ENCODE results near the gene SIRT2.

DNA sequence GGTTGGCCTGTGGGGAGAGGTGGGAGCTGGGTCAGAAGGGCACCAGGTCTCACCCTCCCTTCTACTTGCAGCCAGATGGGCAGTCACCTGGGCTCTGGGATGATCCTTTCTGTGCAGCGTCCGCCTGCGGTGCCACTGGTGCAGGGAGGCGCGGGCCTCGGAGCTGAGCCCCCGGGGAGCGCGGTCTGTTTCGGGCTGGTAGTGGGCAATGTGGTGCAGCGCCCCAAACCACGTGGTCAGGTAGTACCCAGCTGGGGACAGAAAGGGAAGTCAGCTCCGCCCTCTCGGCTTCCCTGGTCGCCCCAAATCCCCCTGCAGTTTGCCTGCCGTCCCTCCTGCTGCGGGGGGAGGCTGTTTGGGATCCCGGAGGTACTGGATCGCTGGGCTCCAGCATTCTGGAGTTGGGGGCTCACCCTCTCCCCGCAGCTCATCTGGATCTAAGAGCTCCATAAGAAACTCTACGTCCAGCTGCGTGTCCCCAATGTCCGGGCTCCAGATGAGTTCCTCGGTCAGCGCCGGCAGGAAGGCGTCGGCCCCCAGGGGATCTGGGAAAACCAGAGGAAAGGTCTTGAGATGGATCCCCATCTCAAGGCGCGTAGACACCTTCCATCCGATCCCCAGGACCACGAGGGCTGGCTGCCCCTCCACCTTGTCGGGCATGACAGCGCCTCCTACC, 30.1 kb downstream of the SIRT2 start:
- TF ChIP-seq, protein P1, sequence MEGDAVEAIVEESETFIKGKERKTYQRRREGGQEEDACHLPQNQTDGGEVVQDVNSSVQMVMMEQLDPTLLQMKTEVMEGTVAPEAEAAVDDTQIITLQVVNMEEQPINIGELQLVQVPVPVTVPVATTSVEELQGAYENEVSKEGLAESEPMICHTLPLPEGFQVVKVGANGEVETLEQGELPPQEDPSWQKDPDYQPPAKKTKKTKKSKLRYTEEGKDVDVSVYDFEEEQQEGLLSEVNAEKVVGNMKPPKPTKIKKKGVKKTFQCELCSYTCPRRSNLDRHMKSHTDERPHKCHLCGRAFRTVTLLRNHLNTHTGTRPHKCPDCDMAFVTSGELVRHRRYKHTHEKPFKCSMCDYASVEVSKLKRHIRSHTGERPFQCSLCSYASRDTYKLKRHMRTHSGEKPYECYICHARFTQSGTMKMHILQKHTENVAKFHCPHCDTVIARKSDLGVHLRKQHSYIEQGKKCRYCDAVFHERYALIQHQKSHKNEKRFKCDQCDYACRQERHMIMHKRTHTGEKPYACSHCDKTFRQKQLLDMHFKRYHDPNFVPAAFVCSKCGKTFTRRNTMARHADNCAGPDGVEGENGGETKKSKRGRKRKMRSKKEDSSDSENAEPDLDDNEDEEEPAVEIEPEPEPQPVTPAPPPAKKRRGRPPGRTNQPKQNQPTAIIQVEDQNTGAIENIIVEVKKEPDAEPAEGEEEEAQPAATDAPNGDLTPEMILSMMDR (IDR thresholded peaks at IDR 0.05): no peak
- TF ChIP-seq POLR2A (IDR thresholded peaks at IDR 0.05): no peak
